Coronary artery (tissue), 2 donors: ENCODE data around the gene PCDH9.

Experiments
- DNase-seq: peaks from one replicate; pipeline ENCODE4 v3.0.0-alpha.2; 2017; ENCODE audit warnings: low spot score
- H3K27ac ChIP-seq, 2 donors: fragments of 200-600 bp; sonication (generic); one replicate each; pipeline ENCODE4 v1.5.1; 2016 to 2019
- H3K4me3 ChIP-seq: fragments of 200-600 bp; sonication (generic); 2 replicates; pipeline ENCODE4 v1.5.1; 2016; ENCODE audit warnings: mild to moderate bottlenecking, moderate library complexity
- TF ChIP-seq, protein P1 (sequence below): fragments of 200-600 bp; sonication (generic); IDR thresholded peaks from one replicate; pipeline ENCODE4 v1.5.1; 2019; ENCODE audit warnings: antibody characterized with exemption

PCDH9 gene

DNA sequence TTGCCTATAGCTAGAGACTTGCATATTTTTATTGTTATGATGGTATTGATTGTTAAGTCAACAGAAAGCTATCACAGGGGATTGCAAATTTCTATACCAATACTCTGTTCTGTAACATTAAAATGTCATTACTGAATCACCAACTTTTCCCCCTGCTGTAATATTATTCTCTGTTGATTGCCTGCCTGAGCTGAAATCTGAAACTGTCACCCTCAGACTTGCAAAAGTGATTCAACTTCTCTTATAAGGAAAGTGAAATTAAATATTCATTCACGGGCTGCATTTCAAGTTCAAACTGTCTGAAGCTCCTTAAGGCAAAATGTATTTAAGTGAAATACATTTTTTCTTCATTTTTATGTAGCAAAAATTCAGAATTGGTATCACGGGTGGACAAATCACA lies 723.2 kb downstream of the PCDH9 start:
- no peak overlapping the region for H3K27ac ChIP-seq
- DNase-seq = no peak
- no peak overlapping the region for H3K4me3 ChIP-seq
- TF ChIP-seq, protein P1, sequence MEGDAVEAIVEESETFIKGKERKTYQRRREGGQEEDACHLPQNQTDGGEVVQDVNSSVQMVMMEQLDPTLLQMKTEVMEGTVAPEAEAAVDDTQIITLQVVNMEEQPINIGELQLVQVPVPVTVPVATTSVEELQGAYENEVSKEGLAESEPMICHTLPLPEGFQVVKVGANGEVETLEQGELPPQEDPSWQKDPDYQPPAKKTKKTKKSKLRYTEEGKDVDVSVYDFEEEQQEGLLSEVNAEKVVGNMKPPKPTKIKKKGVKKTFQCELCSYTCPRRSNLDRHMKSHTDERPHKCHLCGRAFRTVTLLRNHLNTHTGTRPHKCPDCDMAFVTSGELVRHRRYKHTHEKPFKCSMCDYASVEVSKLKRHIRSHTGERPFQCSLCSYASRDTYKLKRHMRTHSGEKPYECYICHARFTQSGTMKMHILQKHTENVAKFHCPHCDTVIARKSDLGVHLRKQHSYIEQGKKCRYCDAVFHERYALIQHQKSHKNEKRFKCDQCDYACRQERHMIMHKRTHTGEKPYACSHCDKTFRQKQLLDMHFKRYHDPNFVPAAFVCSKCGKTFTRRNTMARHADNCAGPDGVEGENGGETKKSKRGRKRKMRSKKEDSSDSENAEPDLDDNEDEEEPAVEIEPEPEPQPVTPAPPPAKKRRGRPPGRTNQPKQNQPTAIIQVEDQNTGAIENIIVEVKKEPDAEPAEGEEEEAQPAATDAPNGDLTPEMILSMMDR = no peak

DNA sequence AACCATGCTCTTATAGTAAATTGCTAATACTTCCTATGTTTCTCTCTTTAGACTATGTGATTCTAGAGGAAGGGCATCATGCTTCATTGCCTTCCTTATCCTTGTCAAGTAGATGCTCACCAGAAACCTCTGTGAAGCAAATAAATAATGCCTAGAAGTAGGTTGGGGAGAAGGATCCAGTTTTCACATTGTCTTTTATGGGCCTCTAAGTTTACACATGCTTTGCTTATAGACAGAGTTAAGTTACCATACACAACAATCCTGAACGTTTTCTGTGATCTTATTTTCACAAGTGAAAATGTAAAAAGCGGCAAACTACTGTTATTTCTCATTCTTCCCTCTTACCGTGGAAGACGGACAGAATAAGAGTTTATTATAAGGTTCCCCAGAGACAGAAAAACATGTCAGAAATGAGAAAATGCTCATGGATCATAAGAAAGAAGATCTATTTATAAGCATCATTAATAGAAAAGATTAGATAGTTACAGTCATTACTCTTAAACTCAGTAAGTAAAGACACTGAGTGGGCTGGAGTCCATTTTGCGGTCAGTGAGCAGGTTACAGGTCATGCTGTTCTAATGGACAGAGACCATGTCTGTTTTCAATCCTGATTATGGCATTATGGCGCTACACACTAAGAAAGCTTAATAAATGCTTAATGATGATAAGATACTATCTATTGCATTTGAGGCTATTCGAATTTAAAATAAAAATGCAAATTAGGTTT lies 723.9 kb downstream of the PCDH9 start:
- H3K4me3 ChIP-seq = no peak overlapping the region
- DNase-seq = no peak
- H3K27ac ChIP-seq = no peak overlapping the region
- TF ChIP-seq, protein P1 = no peak

DNA sequence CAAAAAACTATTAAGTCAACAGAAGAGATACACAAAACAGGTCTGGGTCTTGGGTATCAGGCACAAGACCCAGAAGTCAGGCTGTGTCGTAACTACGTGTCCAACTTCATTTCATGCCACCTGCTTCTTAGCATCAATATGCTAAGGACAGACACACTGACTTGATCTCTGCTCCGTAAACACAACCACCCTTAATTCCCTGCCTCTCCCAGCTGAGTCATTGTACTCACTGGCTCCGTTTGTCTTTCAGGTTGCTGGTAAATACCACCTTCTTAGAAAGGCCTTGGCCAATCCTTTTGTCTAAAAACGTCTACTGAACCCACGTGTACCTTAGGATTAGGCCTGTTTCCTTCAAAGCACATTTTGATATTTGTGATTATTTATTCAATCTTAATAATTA lies 726.2 kb downstream of the PCDH9 start:
- TF ChIP-seq, protein P1 = no peak
- DNase-seq = no peak
- H3K4me3 ChIP-seq = no peak overlapping the region
- H3K27ac ChIP-seq = no peak overlapping the region

DNA sequence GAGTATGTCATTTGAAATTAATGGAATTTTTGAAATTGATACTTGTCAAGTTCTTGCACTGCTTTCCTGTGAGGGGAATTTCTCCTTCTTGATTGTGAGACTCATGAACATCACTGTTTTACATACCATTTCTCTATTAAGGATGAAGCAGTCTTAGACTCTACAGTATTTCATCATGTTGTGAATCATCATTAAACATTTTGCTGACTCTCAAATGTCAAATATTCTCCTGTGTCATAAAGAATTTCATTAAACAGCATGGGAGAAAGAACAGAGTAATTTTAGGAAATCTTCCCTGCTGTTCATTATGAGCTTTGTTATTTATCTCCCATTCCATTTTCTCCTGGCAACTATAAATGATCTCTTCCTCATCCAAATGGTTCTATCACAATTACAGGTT lies 729.0 kb downstream of the PCDH9 start:
- TF ChIP-seq, protein P1 = no peak
- Histone ChIP-seq H3K4me3 (no peak overlapping the region), H3K27ac (no peak overlapping the region)
- no peak for DNase-seq

DNA sequence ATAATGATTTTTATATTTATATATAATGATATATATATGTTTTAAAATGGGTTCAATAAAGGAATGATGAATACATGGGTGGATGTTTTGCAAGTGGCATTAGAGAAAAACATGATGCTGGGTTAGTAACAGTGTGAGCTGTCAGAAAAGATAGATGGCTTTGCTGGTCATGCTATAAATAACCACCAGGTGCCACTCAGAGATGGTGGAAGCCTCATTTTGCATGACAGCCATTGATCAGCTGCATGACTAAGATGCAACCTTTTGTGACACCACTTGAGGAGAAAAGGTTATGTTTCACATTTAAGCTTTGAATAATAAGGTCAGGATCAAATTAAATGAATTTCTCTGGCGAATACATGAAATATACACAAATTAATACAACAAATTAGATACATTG lies 737.7 kb downstream of the PCDH9 start:
- no peak for DNase-seq
- H3K4me3 ChIP-seq = no peak overlapping the region
- no peak overlapping the region for H3K27ac ChIP-seq
- TF ChIP-seq, protein P1 = no peak

DNA sequence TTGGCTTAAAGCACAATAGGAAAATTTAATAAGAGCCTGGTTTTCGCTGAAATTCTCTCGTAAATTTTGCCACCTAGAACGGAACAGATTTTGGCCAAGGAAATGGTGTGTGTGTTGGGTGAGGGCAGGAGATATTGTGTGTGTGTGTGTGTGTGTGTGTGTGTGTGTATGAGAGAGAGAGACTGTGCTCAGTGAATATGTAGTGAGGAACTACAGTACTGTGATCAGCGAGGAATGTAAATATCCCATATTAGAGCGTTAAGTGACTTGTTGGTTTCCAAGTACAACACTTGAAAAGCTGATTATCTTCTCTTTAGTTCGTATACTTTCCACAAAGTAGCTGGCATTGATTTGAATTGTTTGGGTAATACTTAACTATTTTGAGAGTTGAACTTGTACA lies 738.9 kb downstream of the PCDH9 start:
- H3K27ac ChIP-seq = no peak overlapping the region
- TF ChIP-seq, protein P1 = no peak
- no peak for DNase-seq
- H3K4me3 ChIP-seq = no peak overlapping the region

DNA sequence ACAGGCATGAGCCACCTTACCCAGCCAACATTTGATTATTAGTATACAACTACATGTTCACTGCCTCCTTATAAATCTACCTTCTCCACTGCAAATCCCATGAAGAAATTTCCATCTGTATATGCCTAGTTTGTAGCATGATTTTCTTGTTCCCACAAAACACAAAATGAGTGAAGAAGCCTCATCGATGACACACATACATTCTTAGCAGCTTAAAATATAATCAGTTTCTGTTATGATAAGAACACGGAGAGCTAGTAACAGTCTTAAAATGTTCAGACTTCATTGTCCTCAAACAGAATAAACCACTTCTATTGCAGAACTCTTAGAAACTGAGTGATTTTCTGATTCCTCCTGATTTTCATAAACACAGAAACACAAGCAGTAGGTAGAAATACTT lies 740.5 kb downstream of the PCDH9 start:
- TF ChIP-seq, protein P1 = no peak
- DNase-seq = no peak
- Histone ChIP-seq H3K27ac (no peak overlapping the region), H3K4me3 (no peak overlapping the region)
